HL-60 (cell line): ENCODE results near the gene CYP4F11.
"Not testable (repeated sequence)": the region's sequence is repeated elsewhere in the genome, so short reads cannot be mapped to it uniquely, and the experiment has no call there.

ENCODE experiments used
- DNase-seq, 2 experiments: peaks; one replicate each; pipeline ENCODE4 v3.0.0-alpha.2; 2010 to 2020; ENCODE audit warnings: low read depth in 1 of 2, low spot score in 1 of 2
- H3K27ac ChIP-seq: fragments of 250-450 bp; sonication (Bioruptor Pico); replicated peaks from 2 replicates; pipeline ENCODE4 v1.5.1; 2020; ENCODE audit warnings: mild to moderate bottlenecking, moderate library complexity
- H3K27me3 ChIP-seq: fragments of 250-450 bp; sonication (Bioruptor Pico); 2 replicates; pipeline ENCODE4 v1.5.1; 2021; ENCODE audit warnings: mild to moderate bottlenecking, moderate library complexity; ENCODE audit not compliant: insufficient read depth, poor library complexity, severe bottlenecking
- H3K4me3 ChIP-seq: replicated peaks from 2 replicates; pipeline ENCODE4 v1.5.1; 2011; ENCODE audit warnings: mild to moderate bottlenecking, control low read depth, low read length; ENCODE audit not compliant: insufficient read depth
- CTCF ChIP-seq: IDR thresholded peaks from one replicate; pipeline ENCODE4 v1.5.1; 2011; ENCODE audit warnings: low read length, control low read depth, inconsistent platforms; ENCODE audit not compliant: insufficient read depth
- GABPA ChIP-seq: IDR thresholded peaks from 2 replicates; pipeline ENCODE4 v1.6.1; 2012; ENCODE audit warnings: low read depth
- POLR2AphosphoS5 ChIP-seq: IDR thresholded peaks from 2 replicates; pipeline ENCODE4 v1.6.1; 2012; ENCODE audit warnings: low read depth
- SPI1 ChIP-seq: IDR thresholded peaks from 2 replicates; pipeline ENCODE4 v1.6.1; 2012; ENCODE audit warnings: low read depth, mild to moderate bottlenecking, borderline replicate concordance
- TF ChIP-seq, protein P1 (sequence below): IDR thresholded peaks from 2 replicates; pipeline ENCODE4 v1.6.1; 2012; ENCODE audit warnings: low read depth; ENCODE audit not compliant: insufficient replicate concordance

CYP4F11 gene

GRCh38 chr19:15900504-15900903 lies 33.8 kb downstream of the CYP4F11 start:
- Histone ChIP-seq H3K27ac (no peak overlapping the region), H3K27me3 (no peaks in the 10 kb centered on the region), H3K4me3 (no peak overlapping the region)
- no peak for TF ChIP-seq SPI1
- TF ChIP-seq POLR2AphosphoS5: no peak
- no peak for DNase-seq

DNA sequence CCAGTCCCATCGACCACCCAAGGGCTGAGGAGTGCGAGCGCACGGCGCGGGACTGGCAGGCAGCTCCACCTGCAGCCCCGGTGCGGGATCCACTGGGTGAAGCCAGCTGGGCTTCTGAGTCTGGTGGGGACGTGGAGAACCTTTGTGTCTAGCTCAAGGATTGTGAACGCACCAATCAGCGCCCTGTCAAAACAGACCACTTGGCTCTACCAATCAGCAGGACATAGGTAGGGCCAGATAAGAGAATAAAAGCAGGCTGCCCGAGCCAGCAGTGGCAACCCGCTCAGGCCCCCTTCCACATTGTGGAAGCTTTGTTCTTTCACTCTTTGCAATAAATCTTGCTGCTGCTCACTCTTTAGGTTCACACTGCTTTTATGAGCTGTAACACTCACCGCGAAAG lies 34.3 kb downstream of the CYP4F11 start:
- H3K27me3 ChIP-seq, H3K4me3 ChIP-seq, H3K27ac ChIP-seq, DNase-seq: not testable (repeated sequence)

DNA sequence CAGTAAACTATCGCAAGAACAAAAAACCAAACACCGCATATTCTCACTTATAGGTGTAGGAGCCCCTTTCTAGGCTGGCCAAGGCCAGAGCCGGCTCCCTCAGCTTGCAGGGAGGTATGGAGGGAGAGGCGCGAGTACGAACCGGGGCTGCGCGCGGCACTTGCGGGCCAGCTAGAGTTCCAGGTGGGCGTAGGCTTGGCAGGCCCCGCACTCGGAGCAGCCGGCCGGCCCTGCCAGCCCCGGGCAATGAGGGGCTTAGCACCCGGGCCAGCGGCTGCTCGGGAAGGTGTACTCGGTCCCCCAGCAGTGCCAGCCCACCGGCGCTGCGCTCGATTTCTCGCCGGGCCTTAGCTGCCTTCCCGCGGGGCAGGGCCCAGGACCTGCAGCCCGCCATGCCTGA lies 34.8 kb downstream of the CYP4F11 start:
- DNase-seq, H3K27me3 ChIP-seq, H3K4me3 ChIP-seq, H3K27ac ChIP-seq: not testable (repeated sequence)

DNA sequence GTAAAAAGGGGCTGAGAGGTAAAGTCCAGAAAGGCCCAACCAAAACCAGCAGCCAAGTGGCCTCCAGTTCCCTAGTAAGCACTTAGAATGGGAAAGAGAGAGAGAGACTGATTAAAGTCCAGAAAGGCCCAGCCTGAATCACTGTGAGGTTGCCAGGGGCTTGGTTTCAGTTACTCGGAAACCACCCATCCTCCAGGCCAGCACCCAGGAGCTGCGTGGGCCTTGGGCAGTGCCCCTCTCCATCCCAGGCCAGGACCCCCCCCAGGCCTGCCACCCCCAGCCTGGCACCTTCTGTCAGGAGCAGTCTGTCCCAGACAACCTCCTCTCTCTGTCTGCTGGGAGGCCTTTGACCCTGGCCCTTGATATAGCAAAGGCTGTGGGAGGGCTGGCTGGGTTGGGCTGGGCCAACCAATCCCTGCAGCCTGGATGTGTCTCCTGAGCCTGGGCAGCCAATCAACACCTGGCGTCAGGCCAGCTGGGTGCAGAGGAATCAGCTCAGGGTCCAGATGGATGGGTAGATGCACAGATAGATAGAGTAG lies 36.5 kb downstream of the CYP4F11 start, which contains the start of gene CYP4F2:
CYP4F2 (minus strand) TSS at position 337 of the 539 bp plus-strand sequence. CDS start 463 bp downstream, outside the sequence.
- Histone ChIP-seq H3K4me3 (no peak within 1 kb of the TSS), H3K27me3 (no peaks in the 10 kb centered on the region), H3K27ac (no peak within 1 kb of the TSS)
- no peak for DNase-seq
- TF ChIP-seq SPI1 (no peak), GABPA (no peak), CTCF (no peak), POLR2AphosphoS5 (no peak)
- TF ChIP-seq, protein P1, sequence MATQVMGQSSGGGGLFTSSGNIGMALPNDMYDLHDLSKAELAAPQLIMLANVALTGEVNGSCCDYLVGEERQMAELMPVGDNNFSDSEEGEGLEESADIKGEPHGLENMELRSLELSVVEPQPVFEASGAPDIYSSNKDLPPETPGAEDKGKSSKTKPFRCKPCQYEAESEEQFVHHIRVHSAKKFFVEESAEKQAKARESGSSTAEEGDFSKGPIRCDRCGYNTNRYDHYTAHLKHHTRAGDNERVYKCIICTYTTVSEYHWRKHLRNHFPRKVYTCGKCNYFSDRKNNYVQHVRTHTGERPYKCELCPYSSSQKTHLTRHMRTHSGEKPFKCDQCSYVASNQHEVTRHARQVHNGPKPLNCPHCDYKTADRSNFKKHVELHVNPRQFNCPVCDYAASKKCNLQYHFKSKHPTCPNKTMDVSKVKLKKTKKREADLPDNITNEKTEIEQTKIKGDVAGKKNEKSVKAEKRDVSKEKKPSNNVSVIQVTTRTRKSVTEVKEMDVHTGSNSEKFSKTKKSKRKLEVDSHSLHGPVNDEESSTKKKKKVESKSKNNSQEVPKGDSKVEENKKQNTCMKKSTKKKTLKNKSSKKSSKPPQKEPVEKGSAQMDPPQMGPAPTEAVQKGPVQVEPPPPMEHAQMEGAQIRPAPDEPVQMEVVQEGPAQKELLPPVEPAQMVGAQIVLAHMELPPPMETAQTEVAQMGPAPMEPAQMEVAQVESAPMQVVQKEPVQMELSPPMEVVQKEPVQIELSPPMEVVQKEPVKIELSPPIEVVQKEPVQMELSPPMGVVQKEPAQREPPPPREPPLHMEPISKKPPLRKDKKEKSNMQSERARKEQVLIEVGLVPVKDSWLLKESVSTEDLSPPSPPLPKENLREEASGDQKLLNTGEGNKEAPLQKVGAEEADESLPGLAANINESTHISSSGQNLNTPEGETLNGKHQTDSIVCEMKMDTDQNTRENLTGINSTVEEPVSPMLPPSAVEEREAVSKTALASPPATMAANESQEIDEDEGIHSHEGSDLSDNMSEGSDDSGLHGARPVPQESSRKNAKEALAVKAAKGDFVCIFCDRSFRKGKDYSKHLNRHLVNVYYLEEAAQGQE: no peak

GRCh38 chr19:15897026-15897737 lies 37.1 kb downstream of the CYP4F11 start:
- Histone ChIP-seq H3K27me3 (no peaks in the 10 kb centered on the region), H3K4me3 (no peak overlapping the region), H3K27ac (no peak overlapping the region)
- DNase-seq: no peak
- TF ChIP-seq CTCF (no peak), GABPA (no peak), POLR2AphosphoS5 (no peak), SPI1 (no peak)
- TF ChIP-seq, protein P1: no peak
